ENCODE measurements around the gene OPRD1. TPM values are rescaled to one million over a fixed set of nuclear protein-coding genes. Genes with fewer than 3 reads are reported as not detected.
"Not testable (repeated sequence)": the region's sequence is repeated elsewhere in the genome, so short reads cannot be mapped to it uniquely, and the experiment has no call there.

Gene OPRD1
- total RNA-seq, 1 donor from 2014 or later: not detected

GRCh38 chr1:28782011-28782410, 30.0 kb upstream of the OPRD1 start:
- intact Hi-C loops (cut with DNase I): no loop called here
- no peak overlapping the region for H3K4me3 ChIP-seq
- peaks cover 0 to 3% of the 10 kb centered on the region in 2 donors for H3K4me1 ChIP-seq
- H3K36me3 ChIP-seq: no peaks in the 10 kb centered on the region
- H3K9me3 ChIP-seq: no peaks in the 10 kb centered on the region
- no peak for TF ChIP-seq CTCF (IDR thresholded peaks at IDR 0.05)
- no peak overlapping the region for H3K27ac ChIP-seq
- H3K27me3 ChIP-seq: no peaks in the 10 kb centered on the region
- DNase-seq (ENCODE audit: low spot score in 2 of 2): no peak

- no peak for DNase-seq (ENCODE audit: low spot score in 2 of 2)
- Histone ChIP-seq H3K27ac (no peak overlapping the region), H3K36me3 (no peaks in the 10 kb centered on the region), H3K27me3 (no peaks in the 10 kb centered on the region), H3K4me1 (peaks cover 0 to 3% of the 10 kb centered on the region in 2 donors), H3K4me3 (no peak overlapping the region), H3K9me3 (no peaks in the 10 kb centered on the region)
- intact Hi-C loops (cut with DNase I): no loop called here
- no peak for TF ChIP-seq CTCF (IDR thresholded peaks at IDR 0.05)
Measured at GRCh38 chr1:28783363-28783762, 28.6 kb upstream of the OPRD1 start.

- intact Hi-C loops (cut with DNase I): loop anchor here (5.0 kb wide), 1 partner anchor 238 kb away; no protein-coding TSS in a partner anchor
- Histone ChIP-seq H3K36me3 (no peaks in the 10 kb centered on the region), H3K4me1 (peaks cover 0 to 3% of the 10 kb centered on the region in 2 donors), H3K27ac (no peak overlapping the region), H3K4me3 (no peak overlapping the region), H3K9me3 (no peaks in the 10 kb centered on the region), H3K27me3 (no peaks in the 10 kb centered on the region)
- TF ChIP-seq CTCF (IDR thresholded peaks at IDR 0.05): no peak
- no peak for DNase-seq (ENCODE audit: low spot score in 2 of 2)
Measured at GRCh38 chr1:28789412-28789811, 22.6 kb upstream of the OPRD1 start.

- H3K27ac ChIP-seq: no peak overlapping the region
- no peak overlapping the region for H3K4me3 ChIP-seq
- no peaks in the 10 kb centered on the region for H3K36me3 ChIP-seq
- intact Hi-C loops (cut with DNase I): loop anchor here (5.0 kb wide), 1 partner anchor 237 kb away; no protein-coding TSS in a partner anchor
- DNase-seq (ENCODE audit: low spot score in 2 of 2): no peak
- TF ChIP-seq CTCF (IDR thresholded peaks at IDR 0.05): no peak
- H3K4me1 ChIP-seq: peaks cover 0 to 3% of the 10 kb centered on the region in 2 donors
- H3K27me3 ChIP-seq: no peaks in the 10 kb centered on the region
- no peaks in the 10 kb centered on the region for H3K9me3 ChIP-seq
Measured at GRCh38 chr1:28789816-28790215, 22.2 kb upstream of the OPRD1 start.

- Histone ChIP-seq H3K4me1 (peaks cover 0 to 3% of the 10 kb centered on the region in 2 donors), H3K27me3 (no peaks in the 10 kb centered on the region), H3K4me3 (no peak overlapping the region), H3K36me3 (no peaks in the 10 kb centered on the region), H3K9me3 (no peaks in the 10 kb centered on the region), H3K27ac (no peak overlapping the region)
- no peak for TF ChIP-seq CTCF (IDR thresholded peaks at IDR 0.05)
- intact Hi-C loops (cut with DNase I): no loop called here
- DNase-seq (ENCODE audit: low spot score in 2 of 2): no peak
Measured at GRCh38 chr1:28790377-28791035, 21.5 kb upstream of the OPRD1 start.

- intact Hi-C loops (cut with DNase I); H3K4me1 ChIP-seq; H3K36me3 ChIP-seq; H3K4me3 ChIP-seq; H3K9me3 ChIP-seq; DNase-seq (ENCODE audit: low spot score in 2 of 2); H3K27ac ChIP-seq; H3K27me3 ChIP-seq: not testable (repeated sequence)
Measured at GRCh38 chr1:28791929-28792328, 20.0 kb upstream of the OPRD1 start.

Data from ascending aorta (tissue), 2 donors.